Mesothelial cell of epicardium (in vitro differentiated cells): Measurements from ENCODE around the gene IGFL1. TPM values are rescaled to one million over a fixed set of nuclear protein-coding genes. Genes with fewer than 3 reads are reported as not detected.
"Not testable (repeated sequence)": the region's sequence is repeated elsewhere in the genome, so short reads cannot be mapped to it uniquely, and the experiment has no call there.

Experiments
- DNase-seq, 2 experiments: peaks; one replicate each; pipeline ENCODE4 v3.0.0; 2021; ENCODE audit warnings: low spot score in 2 of 2; ENCODE audit not compliant: unreplicated experiment in 2 of 2
- H3K27ac Mint-ChIP-seq: 2 replicates; pipeline ENCODE4 v1.8.0; 2021; ENCODE audit warnings: mixed read lengths
- H3K27me3 Mint-ChIP-seq: 2 replicates; pipeline ENCODE4 v1.8.0; 2021; ENCODE audit warnings: low read depth, mixed read lengths
- H3K36me3 Mint-ChIP-seq: 2 replicates; pipeline ENCODE4 v1.8.0; 2021; ENCODE audit warnings: mixed read lengths
- H3K4me1 Mint-ChIP-seq: 2 replicates; pipeline ENCODE4 v1.8.0; 2021; ENCODE audit warnings: mixed read lengths
- H3K4me3 Mint-ChIP-seq: 2 replicates; pipeline ENCODE4 v1.8.0; 2021; ENCODE audit warnings: mild to moderate bottlenecking, moderate library complexity, mixed read lengths
- H3K9me3 Mint-ChIP-seq: 2 replicates; pipeline ENCODE4 v1.8.0; 2021; ENCODE audit warnings: mixed read lengths
- CTCF ChIP-seq: fragments of 200-600 bp; sonication (generic); IDR thresholded peaks from one replicate; pipeline ENCODE4 v1.5.0; 2021; ENCODE audit warnings: antibody characterized with exemption; ENCODE audit not compliant: unreplicated experiment
- total RNA-seq: library from RNA; stranded (reverse); gene quantifications from 3 replicates; pipeline ENCODE4 v1.2.1, GENCODE V29; 2021

The IGFL1 gene
- total RNA-seq, 1 donor from 2014 or later: 0.29 TPM

- DNase-seq: peak in 1 of 2 experiments; percentile 40
- H3K4me3 Mint-ChIP-seq: no peak overlapping the region
- TF ChIP-seq CTCF: no peak
Measured at GRCh38 chr19:46211201-46211881, 18.2 kb upstream of the IGFL1 start.

DNA sequence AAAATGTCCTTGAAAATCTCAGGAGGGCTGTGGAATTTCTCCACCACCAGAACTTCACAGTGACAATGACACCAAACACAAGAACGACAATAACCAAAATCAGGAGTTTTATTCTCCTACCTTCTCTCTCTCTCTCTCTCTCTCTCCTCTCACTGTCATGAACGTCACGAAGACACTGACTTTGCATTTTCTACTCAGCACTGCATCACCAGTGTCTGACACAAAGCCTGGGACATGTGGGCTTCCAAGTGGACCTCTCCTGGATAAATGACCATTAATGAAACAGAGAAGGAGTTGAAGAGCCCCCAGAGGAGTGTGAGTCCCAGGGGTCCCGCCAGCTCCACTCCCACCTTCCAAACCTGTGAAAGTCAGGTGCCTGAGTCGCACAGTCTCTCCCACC is 16.9 kb upstream of the IGFL1 start:
- H3K27ac Mint-ChIP-seq, H3K9me3 Mint-ChIP-seq, DNase-seq, H3K36me3 Mint-ChIP-seq, H3K4me3 Mint-ChIP-seq, H3K27me3 Mint-ChIP-seq: not testable (repeated sequence)
- H3K4me1 Mint-ChIP-seq: peaks cover 28% of the 10 kb centered on the region

More at GRCh38 chr19:46211201-46211881, 18.2 kb upstream of the IGFL1 start:
- Mint-ChIP-seq H3K27ac (peak overlapping the region; percentile 91), H3K36me3 (no peaks in the 10 kb centered on the region), H3K27me3 (peaks cover 6% of the 10 kb centered on the region), H3K4me1 (peaks cover 28% of the 10 kb centered on the region), H3K9me3 (no peaks in the 10 kb centered on the region)

- no peak for TF ChIP-seq CTCF
- DNase-seq: no peak
- no peaks in the 10 kb centered on the region for H3K36me3 Mint-ChIP-seq
- H3K27ac Mint-ChIP-seq: no peak overlapping the region
- H3K27me3 Mint-ChIP-seq: peaks cover 8% of the 10 kb centered on the region
- no peaks in the 10 kb centered on the region for H3K9me3 Mint-ChIP-seq
- peaks cover 28% of the 10 kb centered on the region for H3K4me1 Mint-ChIP-seq
- no peak overlapping the region for H3K4me3 Mint-ChIP-seq
Measured at GRCh38 chr19:46213156-46213555, 16.4 kb upstream of the IGFL1 start.

GRCh38 chr19:46213806-46214205 is 15.7 kb upstream of the IGFL1 start:
- H3K4me1 Mint-ChIP-seq: peaks cover 25% of the 10 kb centered on the region
- DNase-seq: no peak
- H3K27me3 Mint-ChIP-seq: peaks cover 8% of the 10 kb centered on the region
- H3K36me3 Mint-ChIP-seq: no peaks in the 10 kb centered on the region
- H3K4me3 Mint-ChIP-seq: no peak overlapping the region
- no peaks in the 10 kb centered on the region for H3K9me3 Mint-ChIP-seq
- no peak for TF ChIP-seq CTCF
- no peak overlapping the region for H3K27ac Mint-ChIP-seq

DNA sequence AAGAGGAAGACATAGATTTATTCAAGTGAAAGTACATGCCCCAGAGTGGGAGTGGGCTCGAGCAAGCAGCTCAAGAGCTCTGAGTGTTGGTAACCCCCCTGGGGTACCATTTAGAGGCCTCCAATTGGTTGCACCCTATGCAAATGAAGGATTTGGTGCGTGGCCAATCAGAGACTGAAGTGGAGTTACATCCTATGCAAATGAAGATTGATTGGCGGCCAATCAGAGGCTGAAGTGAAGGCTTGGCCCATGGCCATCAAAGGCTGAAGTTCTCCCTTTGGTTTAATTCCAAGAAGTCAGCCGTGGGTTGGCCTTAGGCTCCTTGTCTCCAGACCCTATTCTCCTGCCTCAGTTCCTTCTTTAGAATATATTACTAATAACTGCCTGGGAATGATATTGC is 12.9 kb upstream of the IGFL1 start:
- Mint-ChIP-seq H3K4me1 (peaks cover 1% of the 10 kb centered on the region), H3K27me3 (peaks cover 21% of the 10 kb centered on the region), H3K36me3 (no peaks in the 10 kb centered on the region), H3K27ac (no peak overlapping the region), H3K9me3 (no peaks in the 10 kb centered on the region), H3K4me3 (no peak overlapping the region)
- TF ChIP-seq CTCF: no peak
- no peak for DNase-seq

- Mint-ChIP-seq H3K27ac (no peak overlapping the region), H3K9me3 (no peaks in the 10 kb centered on the region), H3K4me1 (no peaks in the 10 kb centered on the region), H3K27me3 (peaks cover 25% of the 10 kb centered on the region), H3K36me3 (no peaks in the 10 kb centered on the region), H3K4me3 (no peak overlapping the region)
- TF ChIP-seq CTCF: no peak
- no peak for DNase-seq
Measured at GRCh38 chr19:46217476-46217875, 12.1 kb upstream of the IGFL1 start.
